IgD-negative memory B cell (primary cell): Measurements from ENCODE around the gene PPP2R5E. TPM values are rescaled to one million over a fixed set of nuclear protein-coding genes. Genes with fewer than 3 reads are reported as not detected.
"Not testable (repeated sequence)": the region's sequence is repeated elsewhere in the genome, so short reads cannot be mapped to it uniquely, and the experiment has no call there.

ENCODE experiments used
- H3K27ac Mint-ChIP-seq, 3 donors: one replicate each; pipeline ENCODE4 v1.8.0; 2020 to 2022; ENCODE audit warnings: mild to moderate bottlenecking in 3 of 3, mixed read lengths in 3 of 3, moderate library complexity in 1 of 3
- H3K27me3 Mint-ChIP-seq: one replicate; pipeline ENCODE4 v1.8.0; 2021; ENCODE audit warnings: mixed read lengths
- H3K36me3 Mint-ChIP-seq: one replicate; pipeline ENCODE4 v1.8.0; 2020; ENCODE audit warnings: mild to moderate bottlenecking, mixed read lengths
- H3K4me1 Mint-ChIP-seq, 3 donors: one replicate each; pipeline ENCODE4 v1.8.0; 2020 to 2022; ENCODE audit warnings: mixed read lengths in 3 of 3, mild to moderate bottlenecking in 1 of 3
- H3K4me3 Mint-ChIP-seq, 4 donors: one replicate each; pipeline ENCODE4 v1.8.0; 2020 to 2022; ENCODE audit warnings: mild to moderate bottlenecking in 4 of 4, mixed read lengths in 4 of 4, moderate library complexity in 3 of 4
- H3K9me3 Mint-ChIP-seq, 3 donors: one replicate each; pipeline ENCODE4 v1.8.0; 2020 to 2021; ENCODE audit warnings: mixed read lengths in 3 of 3, mild to moderate bottlenecking in 1 of 3
- polyA plus RNA-seq: library from polyadenylated mRNA; unstranded; fragments of 300-500 nt; fragmentation: Illumina TruSeq; gene quantifications from one replicate; pipeline ENCODE4 v1.2.3, GENCODE V29; 2021

The PPP2R5E gene
- polyA plus RNA-seq, 1 donor from 2014 or later = 33.3 TPM

DNA sequence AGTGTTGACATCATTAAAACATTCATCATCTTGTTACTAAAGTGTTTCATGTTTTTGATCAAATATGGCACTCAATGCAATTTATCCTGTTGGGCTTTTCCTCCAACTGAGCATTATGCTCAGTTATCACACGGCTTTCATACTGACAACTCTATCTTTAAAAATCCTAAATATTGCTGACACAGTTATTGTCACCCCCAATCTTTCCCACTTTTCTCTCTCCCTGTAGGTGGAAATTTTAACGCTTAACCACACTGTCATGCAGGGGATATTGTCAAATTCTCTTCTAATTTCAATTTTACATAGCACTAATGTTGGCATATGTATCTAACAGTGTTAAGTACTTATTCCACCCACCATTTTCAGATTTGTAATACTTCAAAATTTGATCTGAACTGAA lies 164.7 kb downstream of the PPP2R5E start:
- H3K4me1 Mint-ChIP-seq = no peaks in the 10 kb centered on the region
- no peaks in the 10 kb centered on the region for H3K9me3 Mint-ChIP-seq
- H3K4me3 Mint-ChIP-seq = no peak overlapping the region
- no peak overlapping the region for H3K27ac Mint-ChIP-seq
- no peaks in the 10 kb centered on the region for H3K27me3 Mint-ChIP-seq
- H3K36me3 Mint-ChIP-seq = peaks cover 15% of the 10 kb centered on the region

DNA sequence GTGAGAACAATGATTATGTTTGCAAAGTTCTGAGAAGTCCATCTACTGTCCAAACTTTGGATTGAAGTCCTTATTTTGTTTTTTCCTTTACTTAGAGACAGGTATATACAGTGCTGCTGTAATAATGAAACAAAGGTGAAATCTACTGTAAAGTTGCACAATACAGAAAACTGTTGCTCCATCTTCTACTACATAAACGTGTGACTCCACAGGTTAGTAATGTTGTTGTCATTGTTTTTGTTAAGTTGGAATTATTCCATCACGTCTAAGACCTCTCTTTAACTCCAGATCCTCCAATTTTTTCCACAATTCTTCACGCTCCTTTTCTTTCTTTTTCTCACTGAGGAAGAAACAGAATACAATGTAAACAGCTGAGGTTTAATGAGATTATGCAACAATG lies 167.4 kb downstream of the PPP2R5E start:
- Mint-ChIP-seq H3K4me3 (no peak overlapping the region), H3K9me3 (no peaks in the 10 kb centered on the region), H3K4me1 (no peaks in the 10 kb centered on the region), H3K36me3 (peaks cover 15% of the 10 kb centered on the region), H3K27me3 (no peaks in the 10 kb centered on the region), H3K27ac (no peak overlapping the region)

DNA sequence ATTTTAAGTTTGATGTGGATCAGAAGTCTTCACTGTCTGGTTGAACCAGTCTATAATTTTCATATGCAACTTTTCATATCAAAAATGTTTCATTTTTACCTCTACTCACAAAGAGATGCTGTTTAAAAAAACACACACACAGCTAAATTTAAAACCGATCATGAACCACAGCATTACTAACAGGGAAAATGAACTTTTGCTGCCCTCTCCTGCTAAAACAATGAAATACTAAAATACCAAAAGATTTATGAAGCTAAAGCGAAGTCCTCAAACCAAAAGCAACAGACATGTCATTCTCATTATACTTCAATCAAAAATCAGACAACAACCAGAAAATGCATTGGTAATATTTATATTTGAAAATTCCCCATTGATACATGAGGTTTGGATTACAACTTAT lies 171.6 kb downstream of the PPP2R5E start:
- Mint-ChIP-seq H3K36me3 (peaks cover 13% of the 10 kb centered on the region), H3K27ac (peak overlapping the region in 1 of 3 donors; percentile 51)
- not testable (repeated sequence) for H3K9me3 Mint-ChIP-seq, H3K27me3 Mint-ChIP-seq, H3K4me3 Mint-ChIP-seq, H3K4me1 Mint-ChIP-seq

DNA sequence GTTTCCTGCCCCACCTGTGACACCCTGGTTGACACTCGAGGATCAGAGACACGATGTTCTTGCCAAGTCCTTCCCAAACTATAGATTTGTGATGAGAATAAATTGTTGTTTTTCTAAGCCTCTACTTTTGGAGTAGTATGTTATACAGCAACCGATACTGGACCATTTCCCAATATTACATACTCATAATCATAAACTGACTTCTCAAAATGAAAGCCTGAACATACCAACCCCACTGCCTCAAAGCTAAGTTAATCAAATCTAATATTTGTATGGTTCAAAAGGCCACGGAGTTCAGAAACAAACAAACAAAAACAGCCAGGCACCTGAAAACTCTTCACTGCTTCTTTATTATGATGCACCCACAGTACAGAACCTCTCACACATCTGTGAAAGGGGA lies 172.1 kb downstream of the PPP2R5E start:
- Mint-ChIP-seq H3K4me3 (no peak overlapping the region), H3K36me3 (peaks cover 13% of the 10 kb centered on the region), H3K27me3 (no peaks in the 10 kb centered on the region), H3K4me1 (no peaks in the 10 kb centered on the region), H3K9me3 (peaks cover 1 to 8% (median 5%) of the 10 kb centered on the region in 3 donors), H3K27ac (no peak overlapping the region)

DNA sequence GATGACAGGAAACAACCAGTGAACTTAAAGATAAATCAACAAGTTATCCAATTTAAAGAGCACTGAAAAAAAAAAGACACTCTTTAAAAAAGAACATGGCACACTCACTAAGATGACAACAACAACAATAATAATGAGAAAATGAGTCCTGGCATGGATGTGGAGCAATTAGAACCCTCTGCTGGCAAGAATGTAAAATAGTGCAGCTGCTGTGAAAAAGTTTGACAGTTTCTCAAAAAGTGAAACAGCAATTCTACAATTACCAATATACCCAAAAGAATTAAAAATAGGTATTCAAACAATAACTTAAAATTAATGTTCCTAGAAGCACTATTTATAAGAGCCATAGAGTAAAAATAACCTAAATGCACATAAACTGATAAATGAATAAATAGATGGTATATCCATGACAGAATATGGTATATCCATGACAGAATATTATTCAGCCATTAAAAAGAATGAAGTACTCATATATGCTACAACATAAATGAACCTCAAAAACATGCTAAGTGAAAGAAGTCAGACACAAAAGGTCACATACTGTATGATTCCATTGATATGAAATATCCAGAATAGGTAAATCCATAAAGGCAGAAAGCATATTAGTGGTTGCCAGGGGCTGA lies 175.3 kb downstream of the PPP2R5E start:
- Mint-ChIP-seq H3K27ac (no peak overlapping the region), H3K9me3 (peaks cover 1 to 16% (median 8%) of the 10 kb centered on the region in 3 donors), H3K4me3 (no peak overlapping the region), H3K27me3 (no peaks in the 10 kb centered on the region), H3K36me3 (peaks cover 10% of the 10 kb centered on the region), H3K4me1 (no peaks in the 10 kb centered on the region)

DNA sequence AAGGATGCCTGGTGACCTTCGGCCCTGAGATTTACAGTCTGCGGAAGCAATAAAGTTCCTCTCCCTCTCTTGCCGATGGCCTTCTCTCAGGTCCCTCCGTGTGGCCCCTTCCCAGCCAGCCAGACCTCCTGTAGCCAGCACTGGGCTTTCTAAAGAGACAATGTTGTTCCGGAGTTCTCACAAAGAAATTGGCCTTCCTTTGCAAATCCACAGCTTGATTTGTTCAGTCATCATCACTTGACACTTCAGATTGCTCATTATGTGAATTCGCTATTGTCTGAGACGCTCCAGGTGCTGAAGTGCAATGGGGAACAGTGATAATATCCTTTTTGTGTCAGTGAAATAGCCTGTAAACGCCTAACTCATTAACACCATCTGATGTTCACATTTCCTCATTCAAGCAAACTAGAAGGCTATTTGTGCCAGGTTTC lies 180.8 kb downstream of the PPP2R5E start:
- no peaks in the 10 kb centered on the region for H3K4me1 Mint-ChIP-seq

DNA sequence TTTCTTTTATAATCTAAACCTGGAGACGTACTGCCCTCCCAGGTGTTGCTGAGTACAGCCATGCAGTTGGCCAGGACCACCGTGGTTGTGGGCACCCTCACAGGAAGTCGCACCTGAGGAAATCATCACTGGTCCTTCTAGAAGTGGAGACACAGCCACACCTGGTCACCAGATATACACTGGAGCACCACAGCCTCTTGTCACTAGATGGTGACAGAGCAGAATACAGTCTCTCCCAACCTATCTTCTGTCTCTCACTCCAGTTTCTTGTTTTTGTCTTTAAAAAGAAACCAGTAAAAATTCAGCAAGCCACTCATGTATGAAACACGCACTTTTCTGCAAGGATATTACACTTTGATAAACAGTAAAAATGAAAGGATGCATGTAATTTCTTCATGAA lies 181.4 kb downstream of the PPP2R5E start:
- Mint-ChIP-seq H3K4me1 (no peaks in the 10 kb centered on the region), H3K27ac (no peak overlapping the region), H3K27me3 (peaks cover 2% of the 10 kb centered on the region), H3K4me3 (no peak overlapping the region), H3K36me3 (peaks cover 7% of the 10 kb centered on the region), H3K9me3 (peaks cover 0 to 10% (median 2%) of the 10 kb centered on the region in 3 donors)

More for the DNA sequence above, 180.8 kb downstream of the PPP2R5E start:
- Mint-ChIP-seq H3K36me3 (peaks cover 7% of the 10 kb centered on the region), H3K27me3 (peaks cover 2% of the 10 kb centered on the region), H3K9me3 (peaks cover under 1 to 10% (median 2%) of the 10 kb centered on the region in 3 donors), H3K4me3 (no peak overlapping the region), H3K27ac (no peak overlapping the region)

DNA sequence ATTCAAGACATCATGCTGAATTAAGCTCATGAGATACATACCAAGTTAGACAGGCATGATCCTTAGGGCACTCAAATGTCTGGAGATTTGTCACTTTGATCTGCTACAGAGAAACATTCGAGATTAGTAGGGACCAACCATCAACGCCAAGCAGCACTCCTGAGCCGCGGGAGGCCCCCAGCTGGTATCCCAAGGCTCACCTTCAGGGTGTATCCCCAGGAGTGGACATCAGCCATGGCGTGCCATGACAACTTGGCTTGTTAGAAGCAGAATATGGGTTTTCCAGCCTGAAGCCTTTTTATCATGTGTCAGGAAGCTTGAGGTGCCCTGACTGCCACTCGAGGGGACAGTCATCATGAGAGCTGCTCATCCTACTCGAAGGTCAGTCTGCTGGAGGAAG lies 185.3 kb downstream of the PPP2R5E start:
- Mint-ChIP-seq H3K9me3 (peaks cover 0 to 2% (median 0%) of the 10 kb centered on the region in 3 donors), H3K27me3 (peaks cover 12% of the 10 kb centered on the region), H3K4me1 (no peaks in the 10 kb centered on the region), H3K27ac (no peak overlapping the region), H3K4me3 (no peak overlapping the region), H3K36me3 (peaks cover 3% of the 10 kb centered on the region)

DNA sequence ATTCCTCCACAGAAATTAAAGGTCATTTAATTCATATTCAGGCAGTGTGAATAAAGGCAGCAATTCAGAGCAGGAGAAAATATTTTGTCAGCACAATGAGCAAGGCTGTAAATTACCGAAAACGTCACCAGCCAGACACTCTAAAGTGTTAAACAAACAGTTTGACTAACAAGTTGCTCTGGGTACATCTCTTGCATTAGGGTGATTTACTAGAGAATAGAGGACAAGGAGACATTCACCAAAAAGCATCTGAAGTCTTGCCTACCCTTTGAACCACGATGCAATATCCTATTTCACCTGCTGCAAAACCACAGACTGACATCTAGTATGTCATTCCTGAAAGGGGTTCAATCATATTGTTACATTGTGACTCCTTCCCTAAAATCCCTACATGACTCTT lies 197.4 kb downstream of the PPP2R5E start:
- Mint-ChIP-seq H3K4me3 (no peak overlapping the region), H3K27me3 (peaks cover 8% of the 10 kb centered on the region), H3K4me1 (no peaks in the 10 kb centered on the region), H3K27ac (no peak overlapping the region), H3K36me3 (no peaks in the 10 kb centered on the region), H3K9me3 (peaks cover 0 to 4% (median 2%) of the 10 kb centered on the region in 3 donors)

DNA sequence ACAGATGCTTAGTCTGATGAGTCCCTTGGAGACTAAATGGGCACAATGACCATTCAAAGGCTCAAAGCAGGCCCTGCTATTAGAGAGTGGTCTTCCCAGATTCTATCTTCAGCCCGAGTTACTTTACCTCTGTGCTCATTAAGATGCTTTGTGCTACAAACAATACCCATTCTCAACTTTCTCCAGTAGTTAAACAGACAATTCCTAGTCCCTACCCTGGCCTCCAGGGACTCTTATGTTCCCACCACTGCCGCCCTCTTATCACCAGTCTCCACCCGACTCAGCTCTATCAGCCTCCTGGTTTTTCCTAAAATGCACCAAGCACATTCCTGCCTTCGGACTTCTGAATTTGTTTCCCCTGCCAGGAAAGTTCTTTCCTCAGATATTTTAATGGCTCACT lies 198.8 kb downstream of the PPP2R5E start:
- Mint-ChIP-seq H3K4me1 (no peaks in the 10 kb centered on the region), H3K4me3 (no peak overlapping the region), H3K27me3 (peaks cover 8% of the 10 kb centered on the region), H3K27ac (no peak overlapping the region), H3K9me3 (peaks cover 0 to 4% (median 2%) of the 10 kb centered on the region in 3 donors), H3K36me3 (no peaks in the 10 kb centered on the region)

DNA sequence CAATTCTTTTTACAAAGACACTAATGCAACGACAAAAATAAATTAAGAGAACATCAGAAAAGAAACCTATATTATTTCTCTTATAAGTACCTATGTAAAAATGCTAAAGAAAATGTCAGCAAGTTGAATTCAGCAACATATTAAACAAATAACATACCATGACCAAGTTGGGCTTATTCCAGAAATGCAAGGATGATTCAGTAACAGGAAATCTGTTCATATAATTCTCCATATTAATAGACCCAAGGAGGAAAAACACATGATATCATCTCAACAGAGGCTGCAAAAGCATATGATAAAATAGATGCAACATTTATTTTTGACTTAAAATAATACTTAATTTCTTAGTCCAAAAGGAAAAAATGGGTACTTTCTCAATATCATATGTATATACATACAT lies 199.3 kb downstream of the PPP2R5E start:
- Mint-ChIP-seq H3K4me3 (no peak overlapping the region), H3K27ac (no peak overlapping the region), H3K36me3 (no peaks in the 10 kb centered on the region), H3K9me3 (peaks cover 0 to 5% (median 2%) of the 10 kb centered on the region in 3 donors), H3K4me1 (no peaks in the 10 kb centered on the region), H3K27me3 (peaks cover 8% of the 10 kb centered on the region)

DNA sequence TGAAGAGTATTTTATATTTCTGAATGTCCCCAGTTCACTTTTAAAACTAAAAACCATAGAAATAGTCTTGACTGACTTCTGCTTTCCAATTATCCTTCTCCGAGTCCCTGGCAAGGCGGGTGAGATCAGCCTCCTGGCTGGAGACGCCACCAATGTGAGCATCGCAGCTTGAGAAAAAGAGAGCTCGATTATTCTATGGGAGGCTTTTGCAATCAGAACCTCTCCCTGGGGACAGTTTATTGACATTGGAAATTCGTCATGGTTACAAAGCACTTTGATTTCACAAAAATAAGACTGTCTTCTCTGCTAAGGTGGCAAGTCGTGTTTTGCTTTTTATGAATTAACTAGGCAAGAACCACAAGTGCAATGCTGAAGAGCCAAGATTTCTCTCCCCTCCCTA lies 200.8 kb downstream of the PPP2R5E start:
- peaks cover 11% of the 10 kb centered on the region for H3K27me3 Mint-ChIP-seq
- H3K27ac Mint-ChIP-seq = no peak overlapping the region
- peaks cover 1 to 3% (median 3%) of the 10 kb centered on the region in 3 donors for H3K9me3 Mint-ChIP-seq
- no peaks in the 10 kb centered on the region for H3K4me1 Mint-ChIP-seq
- H3K4me3 Mint-ChIP-seq = no peak overlapping the region
- H3K36me3 Mint-ChIP-seq = peaks cover 2% of the 10 kb centered on the region

DNA sequence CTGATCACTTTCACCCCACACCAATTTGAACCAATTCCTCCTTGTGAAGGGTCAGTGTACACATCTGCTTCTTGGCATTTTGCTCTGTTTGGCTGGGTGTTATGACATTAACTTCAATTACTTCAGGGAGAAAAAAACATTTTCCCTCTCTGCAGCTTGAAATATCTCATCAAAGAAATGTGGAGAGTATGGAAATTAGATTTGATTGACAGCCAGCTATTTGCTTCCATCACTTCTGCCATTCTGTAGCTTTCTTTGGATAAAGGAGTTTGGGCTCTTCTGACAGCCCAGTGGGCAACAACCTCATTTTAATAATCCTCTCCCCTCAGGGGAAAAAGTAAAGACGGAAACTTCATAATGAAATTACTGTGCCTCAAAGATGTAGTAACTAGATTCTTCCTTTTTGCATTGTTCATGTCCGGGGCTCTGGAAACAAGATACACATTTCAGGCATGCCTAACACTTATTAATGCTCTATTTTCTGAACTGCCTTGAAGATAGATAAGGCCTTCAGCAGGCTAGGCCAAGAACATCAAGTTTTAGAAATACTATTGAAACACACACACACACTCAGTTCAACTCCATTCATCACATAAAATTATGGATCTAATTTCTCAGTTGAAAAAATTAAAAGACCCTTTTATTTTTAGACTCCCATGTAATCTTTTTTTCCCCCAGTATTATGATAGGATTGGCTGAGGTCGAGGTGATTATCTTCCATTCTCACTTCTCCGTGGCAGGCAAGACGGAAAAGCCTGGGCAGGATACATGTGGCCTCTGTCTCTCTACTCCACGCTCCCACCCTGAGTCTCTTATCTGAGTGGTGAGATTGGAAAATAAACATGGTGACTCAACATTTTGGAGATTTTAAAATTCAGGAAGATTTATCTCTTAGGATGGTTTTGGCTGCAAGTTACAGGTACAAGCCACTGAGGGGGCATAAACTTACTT lies 214.1 kb downstream of the PPP2R5E start:
- H3K27me3 Mint-ChIP-seq = peaks cover 8% of the 10 kb centered on the region
- no peaks in the 10 kb centered on the region for H3K4me1 Mint-ChIP-seq
- H3K4me3 Mint-ChIP-seq = no peak overlapping the region
- H3K27ac Mint-ChIP-seq = no peak overlapping the region
- H3K9me3 Mint-ChIP-seq = no peaks in the 10 kb centered on the region
- H3K36me3 Mint-ChIP-seq = no peaks in the 10 kb centered on the region

DNA sequence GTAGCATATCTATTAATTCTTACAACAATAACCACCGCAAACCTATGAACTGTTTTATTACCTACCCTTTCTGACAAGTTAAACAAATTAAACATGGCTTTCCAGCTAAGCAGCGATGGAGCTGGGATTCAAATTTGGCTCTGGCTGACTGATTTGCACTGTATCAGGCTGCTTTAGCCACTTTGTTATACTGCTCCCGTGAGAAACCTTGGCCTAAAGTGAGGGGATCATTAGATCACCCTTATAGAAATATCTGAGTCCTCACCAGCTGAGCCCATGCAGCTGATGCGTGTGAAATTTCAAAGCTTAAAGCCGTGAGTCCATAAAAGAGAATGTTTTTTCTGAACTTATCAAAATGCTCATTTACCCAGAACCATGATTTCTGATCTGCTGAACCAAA lies 216.3 kb downstream of the PPP2R5E start:
- Mint-ChIP-seq H3K27me3 (peaks cover 10% of the 10 kb centered on the region), H3K9me3 (no peaks in the 10 kb centered on the region), H3K4me1 (no peaks in the 10 kb centered on the region), H3K4me3 (no peak overlapping the region), H3K36me3 (no peaks in the 10 kb centered on the region), H3K27ac (no peak overlapping the region)

DNA sequence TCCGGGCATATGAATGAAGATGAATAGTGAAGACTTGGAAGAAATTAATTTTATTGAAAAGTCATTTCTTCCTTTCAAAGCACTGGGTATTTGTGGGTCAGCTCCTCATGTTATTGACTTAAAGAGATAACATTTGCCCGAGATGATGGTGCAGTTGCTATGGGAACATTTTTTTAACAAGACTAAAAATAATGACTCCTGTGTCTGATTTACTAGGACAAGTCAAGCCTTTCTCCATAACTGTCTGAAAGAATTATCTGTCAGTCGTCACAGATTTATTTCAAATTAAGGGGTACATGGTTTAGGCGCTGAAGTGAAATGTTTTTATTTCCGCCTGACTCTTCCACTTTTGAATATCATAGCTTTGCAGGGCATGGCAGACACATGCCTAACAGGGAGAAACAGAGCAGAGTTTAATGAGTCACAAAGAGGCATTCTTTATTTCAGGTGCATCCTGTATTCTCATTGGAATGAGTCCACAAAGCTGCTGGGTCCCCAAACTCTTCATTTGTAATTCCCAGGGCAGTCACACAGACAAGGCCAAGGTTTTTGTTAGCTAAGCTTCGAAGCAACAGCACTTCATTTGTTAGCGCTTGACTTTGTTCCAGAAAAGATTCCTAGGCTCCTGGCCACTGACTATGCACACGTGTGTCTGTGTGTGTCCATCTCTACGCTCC lies 220.1 kb downstream of the PPP2R5E start:
- Mint-ChIP-seq H3K27me3 (peaks cover 10% of the 10 kb centered on the region), H3K36me3 (no peaks in the 10 kb centered on the region), H3K9me3 (no peaks in the 10 kb centered on the region), H3K27ac (no peak overlapping the region), H3K4me1 (no peaks in the 10 kb centered on the region), H3K4me3 (no peak overlapping the region)
